Measurements from ENCODE around the gene MOCS1.

DNA sequence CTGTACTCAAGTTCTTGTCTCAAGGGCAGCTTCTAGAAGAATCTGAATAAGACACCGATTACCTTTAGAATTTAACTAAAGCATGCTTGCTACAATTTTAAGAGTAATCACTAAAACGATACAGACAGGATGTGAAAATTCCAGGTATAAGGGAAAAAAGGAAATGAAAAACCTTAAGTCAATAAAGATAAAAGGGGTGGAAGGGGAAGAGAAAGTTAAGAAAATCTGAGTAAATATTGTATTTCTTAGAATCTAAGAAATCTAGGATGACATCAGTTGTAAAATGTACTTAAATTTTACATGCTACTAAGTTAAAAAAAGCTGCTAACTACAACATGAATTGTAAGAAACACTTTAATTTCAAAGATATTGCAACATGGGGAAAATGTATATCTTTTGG is 30.3 kb upstream of the MOCS1 start:
- TF ChIP-seq, protein P1, sequence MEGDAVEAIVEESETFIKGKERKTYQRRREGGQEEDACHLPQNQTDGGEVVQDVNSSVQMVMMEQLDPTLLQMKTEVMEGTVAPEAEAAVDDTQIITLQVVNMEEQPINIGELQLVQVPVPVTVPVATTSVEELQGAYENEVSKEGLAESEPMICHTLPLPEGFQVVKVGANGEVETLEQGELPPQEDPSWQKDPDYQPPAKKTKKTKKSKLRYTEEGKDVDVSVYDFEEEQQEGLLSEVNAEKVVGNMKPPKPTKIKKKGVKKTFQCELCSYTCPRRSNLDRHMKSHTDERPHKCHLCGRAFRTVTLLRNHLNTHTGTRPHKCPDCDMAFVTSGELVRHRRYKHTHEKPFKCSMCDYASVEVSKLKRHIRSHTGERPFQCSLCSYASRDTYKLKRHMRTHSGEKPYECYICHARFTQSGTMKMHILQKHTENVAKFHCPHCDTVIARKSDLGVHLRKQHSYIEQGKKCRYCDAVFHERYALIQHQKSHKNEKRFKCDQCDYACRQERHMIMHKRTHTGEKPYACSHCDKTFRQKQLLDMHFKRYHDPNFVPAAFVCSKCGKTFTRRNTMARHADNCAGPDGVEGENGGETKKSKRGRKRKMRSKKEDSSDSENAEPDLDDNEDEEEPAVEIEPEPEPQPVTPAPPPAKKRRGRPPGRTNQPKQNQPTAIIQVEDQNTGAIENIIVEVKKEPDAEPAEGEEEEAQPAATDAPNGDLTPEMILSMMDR (IDR thresholded peaks at IDR 0.05 in 4 of 5, conservative IDR thresholded peaks at IDR 0.05 in 1 of 5), result no peak
- no peak for TF ChIP-seq POLR2A (IDR thresholded peaks at IDR 0.05)
